ENCODE results near the gene FBXO38.
A peak's percentile ranks its signal among the peaks of the same experiment; 100 is the strongest.

FBXO38 gene

GRCh38 chr5:148384380-148384737 lies 601 bp downstream of the FBXO38 start:
- peak; percentile 48 for DNase-seq

- no peak for DNase-seq
Measured at GRCh38 chr5:148385094-148385493, 1.3 kb downstream of the FBXO38 start.

GRCh38 chr5:148386041-148386440 lies 2.3 kb downstream of the FBXO38 start:
- no peak for DNase-seq

- DNase-seq = no peak
Measured at GRCh38 chr5:148387325-148387724, 3.6 kb downstream of the FBXO38 start.

GRCh38 chr5:148388696-148389095 lies 4.9 kb downstream of the FBXO38 start:
- no peak for DNase-seq

GRCh38 chr5:148390914-148391313 lies 7.2 kb downstream of the FBXO38 start:
- DNase-seq = no peak

GRCh38 chr5:148391422-148391821 lies 7.7 kb downstream of the FBXO38 start:
- DNase-seq = no peak

- no peak for DNase-seq
Measured at GRCh38 chr5:148393390-148393741, 9.6 kb downstream of the FBXO38 start.

GRCh38 chr5:148394587-148395019 lies 10.8 kb downstream of the FBXO38 start:
- no peak for DNase-seq

GRCh38 chr5:148395031-148395430 lies 11.3 kb downstream of the FBXO38 start:
- no peak for DNase-seq

- DNase-seq = peak; percentile 32
Measured at GRCh38 chr5:148397968-148398595, 14.3 kb downstream of the FBXO38 start.

GRCh38 chr5:148398698-148399121 lies 15.0 kb downstream of the FBXO38 start:
- no peak for DNase-seq

- peak; percentile 69 for DNase-seq
Measured at GRCh38 chr5:148401604-148402003, 17.8 kb downstream of the FBXO38 start.

GRCh38 chr5:148403344-148403743 lies 19.6 kb downstream of the FBXO38 start:
- peak; percentile 80 for DNase-seq

- DNase-seq = no peak
Measured at GRCh38 chr5:148406406-148406805, 22.6 kb downstream of the FBXO38 start.

- no peak for DNase-seq
Measured at GRCh38 chr5:148408092-148408491, 24.3 kb downstream of the FBXO38 start.

GRCh38 chr5:148412124-148412523 lies 28.4 kb downstream of the FBXO38 start:
- DNase-seq = no peak

- no peak for DNase-seq
Measured at GRCh38 chr5:148414833-148415232, 31.1 kb downstream of the FBXO38 start.

GRCh38 chr5:148416416-148416815 lies 32.7 kb downstream of the FBXO38 start:
- no peak for DNase-seq

GRCh38 chr5:148416921-148417320 lies 33.2 kb downstream of the FBXO38 start:
- DNase-seq = no peak

- no peak for DNase-seq
Measured at GRCh38 chr5:148418511-148418910, 34.8 kb downstream of the FBXO38 start.

GRCh38 chr5:148421661-148422060 lies 37.9 kb downstream of the FBXO38 start:
- DNase-seq = no peak

- DNase-seq = no peak
Measured at GRCh38 chr5:148425808-148426207, 42.0 kb downstream of the FBXO38 start.

GRCh38 chr5:148426514-148426913 lies 42.8 kb downstream of the FBXO38 start:
- DNase-seq = no peak

GRCh38 chr5:148427370-148428042 lies 43.7 kb downstream of the FBXO38 start:
- no peak for DNase-seq
